ENCODE results near the gene PLXDC1.
A peak's percentile ranks its signal among the peaks of the same experiment; 100 is the strongest.
"Not testable (repeated sequence)": the region's sequence is repeated elsewhere in the genome, so short reads cannot be mapped to it uniquely, and the experiment has no call there.

The PLXDC1 gene

DNA sequence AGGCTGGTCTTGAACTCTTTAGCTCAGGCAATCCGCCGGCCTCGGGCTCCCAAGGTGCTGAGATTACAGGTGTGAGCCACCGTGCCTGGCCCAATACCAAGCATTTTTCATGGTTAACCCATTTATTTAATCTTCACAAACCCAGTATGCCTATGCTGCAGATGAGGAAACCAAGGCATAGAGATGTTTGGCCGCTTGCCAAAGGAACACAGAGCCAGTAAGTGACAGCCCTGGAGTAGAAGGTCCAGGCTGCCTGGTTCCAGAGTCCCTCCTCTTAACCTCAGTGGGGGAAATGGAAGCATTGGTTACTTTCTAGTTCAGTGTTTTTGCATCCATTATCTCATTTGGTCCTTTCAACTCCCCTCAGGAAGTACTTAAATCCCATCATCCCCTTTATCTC, 29.9 kb upstream of the PLXDC1 start:
- no peak for DNase-seq (ENCODE audit: low spot score)

DNA sequence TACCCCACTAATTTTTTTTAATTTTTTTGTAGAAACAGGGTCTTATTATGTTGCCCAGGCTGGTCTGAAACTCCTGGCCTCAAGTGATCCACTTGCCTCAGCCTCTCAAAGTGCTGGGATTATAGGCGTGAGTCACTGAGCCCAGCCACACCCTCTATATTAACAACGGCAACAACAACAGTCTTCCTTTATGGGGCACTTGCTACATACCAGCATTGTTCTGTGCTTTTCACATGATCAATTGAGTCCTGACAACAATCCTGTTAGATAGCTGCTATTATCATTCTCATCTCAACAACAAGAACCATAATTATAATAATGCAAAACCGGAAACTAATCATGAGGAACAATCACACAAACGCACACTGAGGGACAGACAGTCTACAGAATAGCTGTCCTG, 27.1 kb upstream of the PLXDC1 start:
- no peak for DNase-seq (ENCODE audit: low spot score)

DNA sequence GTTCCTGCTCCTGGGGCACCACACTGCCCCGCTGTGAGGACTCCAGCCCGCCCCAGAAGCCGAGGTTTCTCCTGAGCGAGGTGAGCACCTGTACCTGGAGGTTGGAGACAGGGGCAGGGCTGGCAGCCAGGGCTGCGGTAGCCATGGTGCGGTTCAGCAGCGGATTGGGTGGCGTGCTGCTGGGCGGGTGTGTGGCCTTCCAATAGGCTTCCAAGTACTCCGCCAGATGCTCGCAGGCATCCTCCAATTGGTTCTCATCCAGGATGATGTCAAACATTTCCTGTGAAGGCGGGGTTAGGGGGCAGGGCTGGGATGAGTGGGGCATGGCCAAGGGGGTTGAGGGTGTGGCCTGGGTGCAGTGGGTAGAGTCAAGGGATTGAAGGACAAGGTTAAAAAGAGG, 25.8 kb upstream of the PLXDC1 start:
- DNase-seq (ENCODE audit: low spot score), result no peak

DNA sequence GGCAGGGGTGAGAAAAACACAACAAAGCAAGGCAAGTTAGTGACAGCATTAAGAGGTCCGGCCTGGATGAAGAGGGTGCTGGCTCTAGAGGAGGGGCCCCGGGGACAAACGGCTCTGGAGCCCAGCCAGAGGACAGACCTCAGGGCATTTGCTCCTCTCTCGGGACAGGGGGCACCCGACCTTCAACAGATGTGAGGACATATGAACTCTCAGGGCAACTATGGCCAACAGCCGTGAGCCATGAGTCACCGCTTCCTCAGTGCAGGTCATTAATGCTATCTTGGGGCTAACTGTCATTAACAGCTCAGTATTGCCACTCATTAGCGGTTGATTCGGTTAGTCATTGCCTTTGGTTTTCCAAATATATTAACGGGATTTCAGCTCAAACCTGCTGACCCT, 24.3 kb upstream of the PLXDC1 start:
- no peak for DNase-seq (ENCODE audit: low spot score)

DNA sequence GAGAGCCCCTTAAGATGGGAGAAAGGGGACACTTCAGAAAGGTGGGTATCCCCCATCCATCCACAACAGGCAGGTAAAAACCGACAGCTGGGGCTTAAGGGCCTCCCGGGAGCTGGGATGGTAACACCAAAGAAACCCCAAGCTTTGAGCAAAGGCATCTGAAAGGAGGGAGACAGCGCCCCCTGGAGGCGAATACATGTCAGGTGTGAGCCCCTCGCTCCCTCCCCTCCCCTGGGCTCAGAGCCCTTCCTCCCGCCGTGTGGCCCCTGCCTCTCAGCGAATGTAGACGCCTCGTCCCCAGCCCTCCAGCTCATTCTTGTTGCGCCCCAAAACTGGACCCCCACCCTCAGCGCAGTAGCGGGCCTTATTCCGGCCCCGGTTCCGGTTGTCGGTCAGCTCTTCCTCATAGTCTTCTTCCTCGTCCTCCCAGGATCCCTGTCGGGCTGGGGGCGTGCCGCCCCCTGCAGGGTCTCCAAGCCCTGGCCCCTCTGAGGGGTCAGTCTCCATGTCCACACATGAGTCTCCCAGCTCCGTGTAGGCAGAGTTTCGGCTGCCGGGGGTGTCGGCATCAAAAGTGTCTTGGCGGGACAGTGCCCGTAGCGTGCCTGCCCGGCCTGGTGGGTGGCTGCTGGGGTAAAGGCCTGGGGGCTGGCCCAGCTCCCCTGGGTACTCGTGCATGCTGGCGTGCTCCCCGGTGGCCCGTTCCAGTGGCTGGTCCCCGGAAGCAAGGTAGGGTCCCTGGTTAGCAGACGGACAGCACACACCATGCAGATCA, 23.7 kb upstream of the PLXDC1 start:
- DNase-seq (ENCODE audit: low spot score), result peak; percentile 85

DNA sequence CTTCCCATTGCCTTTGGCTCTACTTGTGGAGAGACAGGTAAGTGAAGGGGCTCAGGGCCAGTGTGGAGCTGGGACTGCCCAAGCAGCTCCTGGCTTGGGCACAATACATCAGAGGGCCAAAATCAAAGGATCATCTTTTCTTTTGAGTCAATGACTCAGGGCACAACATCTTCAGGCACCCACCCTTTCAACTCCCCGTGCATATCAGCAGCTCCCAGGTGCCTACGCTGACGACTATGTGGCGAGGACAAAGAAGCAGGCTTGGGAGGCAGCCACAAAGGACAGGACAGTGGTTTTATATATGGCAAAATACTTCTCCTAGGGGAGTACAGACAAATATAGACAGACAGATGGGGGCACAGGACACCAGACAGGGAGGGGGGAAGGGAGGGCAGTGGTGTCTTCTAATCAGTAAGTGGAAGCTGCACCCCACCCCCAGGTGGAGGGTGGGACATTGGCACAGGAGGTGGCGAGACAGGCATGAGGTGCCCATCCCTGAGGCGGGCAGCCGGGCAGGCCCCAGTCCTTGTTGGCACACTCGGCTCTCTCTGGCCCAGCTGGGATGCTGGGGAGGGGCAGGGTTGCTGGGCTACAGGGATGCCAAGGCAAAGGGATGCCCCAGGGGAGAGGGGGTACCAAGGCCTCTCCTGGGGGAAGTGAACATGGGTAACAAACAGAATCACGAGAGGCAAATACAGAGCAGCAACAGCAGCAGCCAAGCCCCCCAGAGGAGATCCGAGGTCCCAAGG, 22.3 kb upstream of the PLXDC1 start:
- DNase-seq (ENCODE audit: low spot score), result no peak

DNA sequence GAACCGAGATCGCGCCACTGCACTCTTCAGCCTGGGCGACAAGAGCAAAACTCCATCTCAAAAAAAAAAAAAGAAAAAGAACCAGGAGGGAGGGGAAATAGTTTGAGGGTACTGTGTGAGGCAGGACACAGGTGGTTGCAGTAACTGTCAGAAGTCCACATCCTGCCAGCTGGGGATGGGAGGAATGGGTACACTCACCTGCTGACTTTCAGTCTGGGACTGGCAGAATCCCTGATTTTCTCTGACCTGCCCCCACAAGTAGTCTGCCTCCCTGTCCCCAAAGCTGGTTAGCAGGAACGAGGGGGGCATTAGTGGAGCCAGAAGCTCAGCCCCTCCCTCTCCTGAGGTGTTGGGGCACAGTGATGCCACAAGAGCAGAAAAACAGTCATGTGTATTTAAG, 21.6 kb upstream of the PLXDC1 start:
- DNase-seq (ENCODE audit: low spot score), result no peak

DNA sequence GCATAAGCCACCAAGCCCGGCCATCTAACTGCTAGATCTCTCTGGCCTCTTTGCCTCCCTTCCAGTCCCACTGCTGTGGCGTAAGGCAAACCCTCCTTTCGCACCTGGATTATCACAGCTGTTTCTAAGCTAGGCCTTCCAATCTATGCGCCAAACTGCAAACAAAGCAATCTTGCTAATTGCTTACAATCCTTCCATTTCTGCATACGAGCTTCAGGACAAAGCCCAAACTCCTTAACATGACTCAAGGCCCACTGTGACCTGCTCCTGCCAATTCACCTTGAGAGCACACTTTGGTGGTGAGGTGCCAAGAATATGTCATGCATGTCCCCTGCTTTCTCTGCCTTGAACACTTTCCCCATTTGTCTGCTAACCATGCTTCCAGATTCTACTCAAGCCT, 20.5 kb upstream of the PLXDC1 start:
- no peak for DNase-seq (ENCODE audit: low spot score)

DNA sequence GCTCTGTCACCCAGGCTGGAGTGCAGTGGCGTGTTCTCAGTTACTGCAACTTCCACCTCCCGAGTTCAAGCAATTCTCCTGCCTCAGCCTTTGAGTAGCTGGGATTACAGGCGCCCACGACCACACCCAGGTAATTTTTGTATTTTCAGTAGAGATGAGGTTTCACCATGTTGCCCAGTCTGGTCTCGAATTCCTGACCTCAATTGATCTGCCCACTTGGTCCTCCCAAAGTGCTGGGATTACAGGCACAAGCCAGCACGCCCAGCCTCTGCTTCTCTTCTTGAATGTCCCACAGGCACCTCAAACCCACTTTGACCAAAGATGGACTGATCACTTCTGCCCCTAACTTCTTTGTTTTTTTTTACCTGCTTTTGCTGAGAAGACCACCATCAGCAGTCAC, 19.1 kb upstream of the PLXDC1 start:
- no peak for DNase-seq (ENCODE audit: low spot score)

DNA sequence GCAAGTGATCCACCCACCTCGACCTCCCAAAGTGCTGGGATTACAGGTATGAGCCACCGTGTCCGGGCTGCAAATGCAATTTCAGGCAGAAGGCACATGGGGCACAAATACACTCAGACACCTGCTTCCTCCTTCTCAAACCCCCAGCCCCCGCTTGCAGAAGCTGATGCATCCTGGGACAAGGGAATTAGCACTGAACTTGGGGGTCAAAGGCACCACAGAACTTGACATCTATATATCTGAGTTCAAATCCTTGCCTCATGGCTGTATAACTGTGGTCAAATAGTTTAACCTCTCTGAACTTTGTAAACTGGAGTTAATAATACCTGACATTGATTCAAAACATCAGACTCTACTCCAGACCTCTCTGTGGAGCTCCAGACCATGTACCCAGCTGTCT, 18.7 kb upstream of the PLXDC1 start:
- no peak for DNase-seq (ENCODE audit: low spot score)

DNA sequence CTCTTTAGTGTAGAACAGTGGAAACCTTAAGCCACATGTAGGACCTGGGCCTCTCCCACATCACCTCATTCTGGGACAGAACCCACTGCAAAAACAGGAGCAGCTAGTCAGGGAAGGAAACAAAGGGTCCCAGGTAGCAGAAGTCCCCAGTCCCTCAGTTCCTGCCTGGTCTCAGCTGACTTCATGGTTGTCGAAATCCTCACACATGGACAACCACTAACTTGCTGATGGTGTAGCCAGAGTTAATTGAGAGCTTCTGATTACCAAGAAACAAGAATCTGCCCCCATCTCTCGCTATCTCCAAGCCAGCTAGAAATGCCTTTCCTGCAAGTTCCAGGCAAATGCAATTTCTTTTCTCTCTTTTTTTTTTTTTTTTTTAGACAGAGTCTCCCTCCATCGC, 18.1 kb upstream of the PLXDC1 start:
- DNase-seq (ENCODE audit: low spot score), result no peak

DNA sequence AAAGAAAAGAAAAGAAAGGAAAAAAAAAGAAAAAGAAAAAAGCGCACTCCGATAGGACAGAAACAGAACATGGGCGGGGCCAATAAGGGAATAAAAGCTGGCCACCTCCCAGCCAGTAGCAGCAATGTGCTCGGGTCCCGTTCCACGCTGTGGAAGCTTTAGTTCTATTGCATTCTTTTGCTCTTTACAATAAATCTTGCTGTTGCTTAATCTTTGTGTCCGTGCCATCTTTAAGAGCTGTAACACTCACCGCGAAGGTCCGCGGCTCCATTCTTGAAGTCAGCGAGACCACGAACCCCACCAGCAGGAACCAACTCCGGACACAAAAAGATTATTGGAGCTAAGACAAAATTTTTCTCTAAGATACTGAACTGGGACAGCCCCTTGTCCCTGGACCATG, 17.7 kb upstream of the PLXDC1 start:
- DNase-seq (ENCODE audit: low spot score), result no peak

DNA sequence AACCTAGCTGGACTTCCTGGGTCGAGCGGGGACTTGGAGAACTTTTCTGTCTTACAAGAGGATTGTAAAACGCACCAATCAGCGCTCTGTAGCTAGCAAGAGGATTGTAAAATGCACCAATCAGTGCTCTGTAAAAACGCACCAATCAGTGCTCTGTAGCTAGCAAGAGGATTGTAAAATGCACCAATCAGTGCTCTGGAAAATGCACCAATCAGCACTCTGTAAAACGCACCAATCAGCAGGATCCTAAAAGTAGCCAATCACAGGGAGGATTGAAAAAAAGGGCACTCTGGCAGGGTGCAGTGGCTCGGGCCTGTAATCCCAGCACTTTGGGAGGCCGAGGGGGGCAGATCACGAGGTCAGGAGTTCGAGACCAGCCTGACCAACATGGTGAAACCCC, 17.1 kb upstream of the PLXDC1 start:
- not testable (repeated sequence) for DNase-seq (ENCODE audit: low spot score)

DNA sequence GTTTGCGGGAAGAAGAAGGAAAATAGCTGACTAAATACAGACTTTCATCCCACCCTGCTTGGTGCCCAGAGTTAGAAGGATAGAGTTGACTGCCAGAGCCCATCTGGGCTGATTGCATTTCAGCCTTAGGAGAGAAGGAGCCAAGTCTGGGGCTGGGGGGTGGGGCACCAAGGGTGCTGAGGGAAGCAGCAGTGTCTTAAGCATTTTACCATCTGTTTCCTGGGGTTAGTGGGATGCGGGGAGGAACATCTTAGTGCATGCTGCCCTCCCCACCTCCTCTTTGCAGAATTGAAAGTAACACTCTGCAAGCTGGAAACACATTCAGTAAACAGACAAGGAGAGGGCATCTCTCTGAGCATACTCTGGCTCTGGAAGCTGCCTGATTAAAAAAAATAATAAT, 16.0 kb upstream of the PLXDC1 start:
- no peak for DNase-seq (ENCODE audit: low spot score)

DNA sequence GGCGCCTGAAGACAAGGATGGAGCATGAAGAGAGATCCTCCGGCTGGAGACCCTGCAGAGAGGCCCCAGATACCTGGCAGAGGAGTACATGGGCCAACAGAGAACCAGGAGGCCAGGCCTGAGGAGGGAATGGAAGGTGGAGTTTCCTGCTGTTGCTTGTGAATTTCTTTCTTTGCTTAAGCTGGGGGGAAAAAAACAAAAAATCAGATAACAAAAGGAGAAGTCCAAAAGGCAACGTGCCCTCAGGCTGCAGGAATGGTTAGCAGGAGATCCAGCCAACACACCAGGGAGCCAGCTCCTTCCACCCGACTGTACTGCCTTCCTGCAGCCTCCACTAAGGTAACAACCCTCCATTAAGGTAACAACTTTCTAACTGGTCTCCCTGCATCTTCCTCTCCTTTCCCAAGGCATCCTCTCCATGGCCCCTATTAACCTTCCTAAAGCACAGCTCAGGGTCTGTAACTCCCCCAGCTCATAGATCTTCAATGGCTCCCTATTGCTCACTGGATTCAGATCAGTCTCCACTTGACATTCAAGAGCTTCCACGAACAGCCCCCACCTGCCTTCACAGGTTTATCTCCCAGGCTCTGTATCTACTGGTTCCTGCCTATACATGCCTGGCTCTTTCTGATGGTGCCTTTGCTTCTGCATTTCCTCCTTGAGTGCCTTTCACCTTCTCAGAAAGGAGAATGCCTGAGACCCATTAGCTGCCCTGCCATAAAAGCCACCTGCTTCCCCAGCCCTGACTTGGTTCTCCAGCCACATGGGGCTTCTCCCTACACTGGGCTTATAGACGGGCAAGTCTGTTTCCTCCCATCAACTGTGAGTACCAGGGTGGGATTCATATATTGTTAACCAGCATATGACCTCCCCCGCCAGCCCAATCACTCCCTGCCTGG, 15.2 kb upstream of the PLXDC1 start:
- no peak for DNase-seq (ENCODE audit: low spot score)

DNA sequence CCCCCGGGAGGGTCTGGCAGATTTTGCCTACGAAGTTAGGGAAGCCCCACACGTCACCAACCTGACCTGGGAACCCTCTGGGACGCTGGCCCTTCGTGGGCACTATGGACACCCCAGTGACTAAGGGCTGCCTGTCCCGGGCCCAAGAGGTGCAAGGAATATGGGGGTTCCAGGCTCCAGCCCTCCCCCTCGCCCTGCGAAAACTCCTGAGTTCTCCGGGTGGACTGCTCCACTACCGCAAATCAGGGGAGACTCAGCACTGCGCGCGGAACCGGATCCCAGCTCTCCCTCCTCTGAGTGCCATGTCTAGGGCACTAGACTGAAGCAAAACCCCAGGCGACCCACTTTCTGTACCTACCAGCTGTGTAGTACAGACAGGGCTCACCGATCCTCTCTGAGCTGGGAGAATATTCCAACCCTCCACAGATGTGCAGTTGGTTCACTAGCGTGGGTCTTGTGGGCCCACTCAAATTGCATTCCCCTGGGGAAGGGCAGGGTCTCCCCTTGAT, 14.5 kb upstream of the PLXDC1 start, which contains the start of gene ARL5C:
TSS of gene ARL5C (minus strand) at position 321 of the 509 bp plus-strand sequence. CDS start 401 bp downstream, outside the sequence.
- DNase-seq (ENCODE audit: low spot score), result no peak

DNA sequence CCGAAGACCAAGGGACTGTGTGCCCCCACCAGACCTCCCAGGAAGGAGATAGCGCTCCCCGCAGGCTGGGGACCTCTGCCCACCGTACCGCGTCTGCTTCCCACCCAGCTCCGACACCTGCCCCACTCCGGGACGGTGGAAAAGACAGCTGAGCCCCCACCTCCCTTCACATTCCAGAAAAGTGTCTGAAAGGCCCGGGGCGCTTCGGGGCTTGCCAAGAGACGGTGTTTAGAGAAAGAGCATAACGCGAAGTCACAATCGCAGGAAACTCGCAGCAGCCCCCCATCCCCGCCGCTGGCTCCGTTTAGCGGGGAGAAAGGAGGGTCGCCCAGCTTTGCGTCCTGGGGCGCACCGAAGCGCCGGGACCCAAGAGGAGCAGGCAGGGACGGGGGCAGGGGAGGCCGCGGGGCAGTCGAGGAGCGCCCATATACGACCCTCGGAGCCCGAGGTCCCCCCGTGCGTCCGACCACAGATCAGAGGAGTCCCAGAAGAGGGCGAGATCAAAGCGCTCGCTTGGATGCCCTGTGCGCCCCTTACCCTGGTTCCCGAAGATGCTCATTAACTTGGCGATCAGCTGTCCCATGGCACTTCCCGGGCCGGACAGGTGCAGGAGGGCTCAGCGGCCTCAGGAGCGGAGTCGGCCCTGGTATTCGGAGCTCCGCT, 13.9 kb upstream of the PLXDC1 start:
- DNase-seq (ENCODE audit: low spot score), result no peak

DNA sequence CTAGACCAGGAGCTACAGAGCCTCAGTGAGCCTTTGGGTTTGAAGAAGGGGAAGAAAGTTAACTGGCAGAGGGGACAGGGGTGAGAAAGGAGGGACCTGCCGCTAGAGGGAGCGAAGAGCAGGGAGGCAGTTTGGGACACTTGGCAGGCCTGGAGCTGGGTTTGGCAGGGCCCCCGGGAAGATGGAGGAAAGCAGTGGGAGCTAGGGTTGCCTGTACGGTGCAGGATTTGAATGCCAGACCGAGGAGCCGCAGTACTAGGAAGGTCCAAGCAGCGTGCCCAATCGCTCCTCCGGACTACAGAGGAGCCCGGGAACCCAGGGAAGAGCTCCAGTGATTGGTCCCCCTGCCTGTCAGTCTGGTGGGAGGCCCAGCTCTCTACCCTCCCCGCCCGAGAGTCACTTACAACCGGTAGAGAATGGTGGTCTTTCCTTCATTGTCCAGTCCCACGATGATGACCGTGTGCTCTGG, 13.3 kb upstream of the PLXDC1 start:
- DNase-seq (ENCODE audit: low spot score), result peak; percentile 92

DNA sequence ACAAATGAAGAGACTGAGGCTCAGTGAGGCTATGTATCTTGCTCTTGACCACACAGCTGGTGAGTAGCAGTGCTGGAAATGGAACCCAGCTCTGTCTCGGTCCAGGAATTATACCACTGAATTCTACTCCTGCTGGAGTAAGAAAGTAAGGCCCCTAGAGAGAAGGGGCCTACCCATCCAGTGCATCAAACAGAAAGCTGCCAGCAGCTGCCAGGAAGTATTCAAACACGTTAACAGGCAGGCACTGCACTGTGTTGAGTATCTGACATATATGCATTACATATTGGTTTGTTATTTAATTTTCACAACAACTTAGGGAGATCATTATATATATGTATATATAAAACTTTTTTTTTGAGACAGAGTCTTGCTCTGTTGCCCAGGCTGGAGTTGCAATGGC, 10.5 kb upstream of the PLXDC1 start:
- no peak for DNase-seq (ENCODE audit: low spot score)

DNA sequence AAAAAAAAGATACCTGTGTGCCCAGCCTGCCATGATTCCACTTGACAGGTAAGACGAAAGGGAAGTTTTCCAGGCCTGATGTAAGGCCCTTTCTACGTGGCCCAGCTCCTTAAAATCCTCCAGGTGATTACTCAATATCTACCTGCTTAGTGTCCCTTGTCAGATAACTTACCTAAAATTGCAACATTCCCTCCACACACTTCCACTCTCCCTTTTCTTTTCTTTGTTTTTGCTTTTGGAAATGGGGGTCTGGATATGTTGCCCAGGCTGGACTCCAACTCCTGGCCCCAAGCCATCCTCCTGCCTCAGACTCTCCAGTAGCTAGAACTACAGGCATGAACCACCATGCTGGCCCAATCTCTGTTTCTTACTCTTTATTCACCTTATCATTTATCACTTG, 7.2 kb upstream of the PLXDC1 start:
- DNase-seq (ENCODE audit: low spot score), result no peak

DNA sequence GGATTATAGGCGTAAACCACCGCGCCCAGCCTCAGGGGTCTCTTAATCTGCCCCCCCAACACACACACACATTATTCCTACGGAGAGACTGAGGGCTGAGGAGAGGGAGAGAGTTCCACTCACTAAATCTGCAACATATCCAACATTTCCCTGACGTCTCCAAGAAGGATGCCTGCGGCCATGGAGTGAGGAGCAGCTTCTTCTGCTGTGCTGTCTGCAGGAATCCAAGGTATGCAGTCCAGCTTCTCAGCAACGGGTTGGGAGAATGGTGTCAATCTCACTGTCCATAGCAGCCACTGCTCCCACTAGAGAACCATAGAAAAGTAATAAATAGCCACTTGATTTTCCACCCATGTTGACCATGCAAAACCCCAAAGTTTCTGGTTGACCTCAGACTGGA, 5.1 kb upstream of the PLXDC1 start:
- no peak for DNase-seq (ENCODE audit: low spot score)

DNA sequence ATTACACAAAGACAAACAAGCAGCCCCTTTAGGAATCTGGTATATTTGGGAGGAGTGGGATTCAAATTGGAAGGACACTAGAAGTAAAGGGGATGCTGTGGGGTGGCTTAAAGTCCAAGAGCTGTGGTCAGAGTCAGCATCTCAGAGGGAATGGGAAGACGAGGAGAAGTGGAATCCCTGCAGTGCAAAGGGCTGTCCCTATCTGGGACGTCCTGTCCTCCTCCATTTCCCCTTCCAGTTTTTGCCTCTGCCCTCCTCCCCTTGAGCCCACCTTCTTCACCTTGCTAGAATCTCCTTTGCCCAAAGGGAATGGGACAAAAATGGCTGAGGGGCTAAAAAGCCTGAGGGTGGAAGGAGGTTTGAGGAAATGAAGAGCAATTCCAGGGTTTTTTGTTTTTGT, 4.2 kb upstream of the PLXDC1 start:
- no peak for DNase-seq (ENCODE audit: low spot score)
